ENCODE measurements around the gene SFRP2. TPM values are rescaled to one million over a fixed set of nuclear protein-coding genes. Genes with fewer than 3 reads are reported as not detected.
A peak's percentile ranks its signal among the peaks of the same experiment; 100 is the strongest.

The SFRP2 gene
- total RNA-seq, 1 donor from 2014 or later, result 203 TPM

GRCh38 chr4:153790500-153790865, 1.6 kb upstream of the SFRP2 start:
- peaks cover 87% of the 10 kb centered on the region for H3K4me1 Mint-ChIP-seq
- no peak for DNase-seq (ENCODE audit: low read depth, low spot score)
- H3K4me3 Mint-ChIP-seq, result peak overlapping the region; percentile 97
- no peaks in the 10 kb centered on the region for H3K9me3 Mint-ChIP-seq
- H3K27me3 Mint-ChIP-seq (ENCODE audit: low read depth), result peaks cover 28% of the 10 kb centered on the region
- peak overlapping the region; percentile 99 for H3K27ac Mint-ChIP-seq (ENCODE audit: unreplicated experiment)
- no peak for TF ChIP-seq CTCF (conservative IDR thresholded peaks at IDR 0.05)
- H3K36me3 Mint-ChIP-seq (ENCODE audit: low read depth), result peaks cover 10% of the 10 kb centered on the region

GRCh38 chr4:153789741-153790499, 1.0 kb upstream of the SFRP2 start:
- peaks cover 83% of the 10 kb centered on the region for H3K4me1 Mint-ChIP-seq
- no peak for TF ChIP-seq CTCF (conservative IDR thresholded peaks at IDR 0.05)
- peak overlapping the region; percentile 99 for H3K27ac Mint-ChIP-seq (ENCODE audit: unreplicated experiment)
- DNase-seq (ENCODE audit: low read depth, low spot score), result peak; percentile 47
- peaks cover 28% of the 10 kb centered on the region for H3K27me3 Mint-ChIP-seq (ENCODE audit: low read depth)
- no peaks in the 10 kb centered on the region for H3K9me3 Mint-ChIP-seq
- peaks cover 10% of the 10 kb centered on the region for H3K36me3 Mint-ChIP-seq (ENCODE audit: low read depth)
- peak overlapping the region; percentile 97 for H3K4me3 Mint-ChIP-seq

GRCh38 chr4:153788051-153788412, 851 bp downstream of the SFRP2 start:
- Mint-ChIP-seq H3K27me3 (ENCODE audit: low read depth) (peaks cover 28% of the 10 kb centered on the region), H3K27ac (ENCODE audit: unreplicated experiment) (peak overlapping the region; percentile 97), H3K4me3 (peak overlapping the region; percentile 97), H3K4me1 (peaks cover 78% of the 10 kb centered on the region), H3K9me3 (no peaks in the 10 kb centered on the region), H3K36me3 (ENCODE audit: low read depth) (peaks cover 14% of the 10 kb centered on the region)
- TF ChIP-seq CTCF (conservative IDR thresholded peaks at IDR 0.05), result no peak
- no peak for DNase-seq (ENCODE audit: low read depth, low spot score)

GRCh38 chr4:153787575-153787974, 1.3 kb downstream of the SFRP2 start:
- Mint-ChIP-seq H3K27ac (ENCODE audit: unreplicated experiment) (peak overlapping the region; percentile 97), H3K4me1 (peaks cover 78% of the 10 kb centered on the region), H3K9me3 (no peaks in the 10 kb centered on the region), H3K36me3 (ENCODE audit: low read depth) (peaks cover 14% of the 10 kb centered on the region), H3K4me3 (peak overlapping the region; percentile 97), H3K27me3 (ENCODE audit: low read depth) (peaks cover 28% of the 10 kb centered on the region)
- no peak for DNase-seq (ENCODE audit: low read depth, low spot score)
- TF ChIP-seq CTCF (conservative IDR thresholded peaks at IDR 0.05), result no peak

GRCh38 chr4:153787061-153787560, 1.8 kb downstream of the SFRP2 start:
- peaks cover 28% of the 10 kb centered on the region for H3K27me3 Mint-ChIP-seq (ENCODE audit: low read depth)
- H3K9me3 Mint-ChIP-seq, result no peaks in the 10 kb centered on the region
- DNase-seq (ENCODE audit: low read depth, low spot score), result no peak
- H3K4me1 Mint-ChIP-seq, result peaks cover 78% of the 10 kb centered on the region
- peak overlapping the region; percentile 97 for H3K4me3 Mint-ChIP-seq
- peaks cover 14% of the 10 kb centered on the region for H3K36me3 Mint-ChIP-seq (ENCODE audit: low read depth)
- H3K27ac Mint-ChIP-seq (ENCODE audit: unreplicated experiment), result peak overlapping the region; percentile 97
- no peak for TF ChIP-seq CTCF (conservative IDR thresholded peaks at IDR 0.05)
